Mesendoderm (in vitro differentiated cells): ENCODE results near the gene SLC44A1.
A peak's percentile ranks its signal among the peaks of the same experiment; 100 is the strongest.

ENCODE experiments used
- DNase-seq: peaks from one replicate; pipeline ENCODE4 v3.0.0; 2013
- H2AK5ac ChIP-seq: 2 replicates; pipeline ENCODE4 v1.6.1; 2013; ENCODE audit warnings: low read length, inconsistent platforms
- H2BK120ac ChIP-seq: 2 replicates; pipeline ENCODE4 v1.6.1; 2013; ENCODE audit warnings: low read depth, mild to moderate bottlenecking, low read length, moderate library complexity, mixed read lengths
- H2BK15ac ChIP-seq: replicated peaks from 2 replicates; pipeline ENCODE4 v1.6.1; 2013; ENCODE audit warnings: low read depth, mild to moderate bottlenecking, moderate library complexity
- H2BK5ac ChIP-seq: 2 replicates; pipeline ENCODE4 v1.6.1; 2013; ENCODE audit warnings: low read length, inconsistent platforms
- H3K18ac ChIP-seq: 2 replicates; pipeline ENCODE4 v1.6.1; 2013; ENCODE audit warnings: mild to moderate bottlenecking, low read length, mixed read lengths
- H3K23ac ChIP-seq: one replicate; pipeline ENCODE4 v1.6.1; 2013; ENCODE audit warnings: low read length
- H3K27ac ChIP-seq: 2 replicates; pipeline ENCODE4 v1.5.1; 2013; ENCODE audit warnings: low read depth, mild to moderate bottlenecking, inconsistent platforms, low read length, moderate library complexity
- H3K27me3 ChIP-seq: 2 replicates; pipeline ENCODE4 v1.6.1; 2013; ENCODE audit warnings: low read length, control low read depth, mild to moderate bottlenecking, inconsistent platforms; ENCODE audit not compliant: insufficient read depth, poor library complexity
- H3K36me3 ChIP-seq: 2 replicates; pipeline ENCODE4 v1.6.1; 2013; ENCODE audit warnings: low read length, inconsistent platforms; ENCODE audit not compliant: control insufficient read depth, insufficient read depth
- H3K4ac ChIP-seq: one replicate; pipeline ENCODE4 v1.6.1; 2013; ENCODE audit warnings: low read depth, mild to moderate bottlenecking, low read length, moderate library complexity
- H3K4me1 ChIP-seq: 2 replicates; pipeline ENCODE4 v1.6.1; 2013; ENCODE audit warnings: low read depth, low read length, inconsistent platforms; ENCODE audit not compliant: control insufficient read depth
- H3K4me2 ChIP-seq: 2 replicates; pipeline ENCODE4 v1.6.1; 2013; ENCODE audit warnings: low read length
- H3K4me3 ChIP-seq: 2 replicates; pipeline ENCODE4 v1.5.1; 2013; ENCODE audit warnings: mild to moderate bottlenecking, low read length
- H3K56ac ChIP-seq: one replicate; pipeline ENCODE4 v1.6.1; 2013; ENCODE audit warnings: low read length
- H3K79me1 ChIP-seq: 2 replicates; pipeline ENCODE4 v1.6.1; 2013; ENCODE audit warnings: low read length, inconsistent platforms
- H3K79me2 ChIP-seq: 2 replicates; pipeline ENCODE4 v1.6.1; 2013; ENCODE audit warnings: mild to moderate bottlenecking, low read length; ENCODE audit not compliant: control insufficient read depth, insufficient read depth
- H3K9ac ChIP-seq: 2 replicates; pipeline ENCODE4 v1.6.1; 2013; ENCODE audit warnings: low read length, inconsistent platforms
- H4K5ac ChIP-seq: one replicate; pipeline ENCODE4 v1.6.1; 2013; ENCODE audit warnings: low read length
- H4K8ac ChIP-seq: one replicate; pipeline ENCODE4 v1.6.1; 2013; ENCODE audit warnings: low read depth, mild to moderate bottlenecking, control low read depth, low read length, moderate library complexity
- WGBS: extraction: QIAGEN DNeasy Blood & Tissue Kit; methylation state at CpG from one replicate; pipeline ENCODE4 v1.1.7; 2013; ENCODE audit warnings: low lambda C conversion rate, missing lambda C conversion rate; ENCODE audit not compliant: insufficient coverage; ENCODE audit errors: extremely low coverage; 5-methylcytosine and 5-hydroxymethylcytosine counted together

SLC44A1 gene

DNA sequence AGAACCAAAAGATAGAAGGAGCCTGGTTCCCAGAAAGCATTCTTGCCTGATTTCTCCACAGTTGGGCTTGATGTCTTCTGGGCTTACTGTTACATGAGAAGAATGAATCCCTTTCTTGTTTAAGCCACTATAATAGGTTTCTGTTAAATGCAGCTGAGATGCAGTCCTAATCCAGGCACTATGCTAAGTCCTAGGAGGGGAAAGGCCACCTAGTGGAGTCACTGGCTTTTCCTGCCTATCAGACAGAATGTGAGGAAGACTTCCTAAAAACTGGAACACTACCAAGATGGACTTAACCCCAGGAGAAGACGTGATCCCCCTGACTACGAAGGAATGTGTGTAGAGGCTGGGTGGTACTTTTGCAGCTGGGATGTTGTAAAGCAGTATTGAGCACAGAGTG, 169.1 kb downstream of the SLC44A1 start:
- no peak overlapping the region for H2BK5ac ChIP-seq
- H2BK15ac ChIP-seq, result no peak overlapping the region
- H3K79me1 ChIP-seq, result no peaks in the 10 kb centered on the region
- no peak overlapping the region for H2AK5ac ChIP-seq
- H3K27ac ChIP-seq, result no peak overlapping the region
- no peak overlapping the region for H4K8ac ChIP-seq
- no peak overlapping the region for H3K4me2 ChIP-seq
- H3K4me3 ChIP-seq, result no peak overlapping the region
- H3K23ac ChIP-seq, result no peak overlapping the region
- no peak overlapping the region for H3K4ac ChIP-seq
- no peaks in the 10 kb centered on the region for H3K4me1 ChIP-seq
- peak; percentile 69 for DNase-seq
- H2BK120ac ChIP-seq, result no peak overlapping the region
- H4K5ac ChIP-seq, result no peak overlapping the region
- no peaks in the 10 kb centered on the region for H3K27me3 ChIP-seq
- no peaks in the 10 kb centered on the region for H3K36me3 ChIP-seq
- no peak overlapping the region for H3K56ac ChIP-seq
- no peak overlapping the region for H3K9ac ChIP-seq
- H3K79me2 ChIP-seq, result no peaks in the 10 kb centered on the region
- no CpG with 5 or more reads among the region's 2 CpGs for WGBS
- no peak overlapping the region for H3K18ac ChIP-seq

DNA sequence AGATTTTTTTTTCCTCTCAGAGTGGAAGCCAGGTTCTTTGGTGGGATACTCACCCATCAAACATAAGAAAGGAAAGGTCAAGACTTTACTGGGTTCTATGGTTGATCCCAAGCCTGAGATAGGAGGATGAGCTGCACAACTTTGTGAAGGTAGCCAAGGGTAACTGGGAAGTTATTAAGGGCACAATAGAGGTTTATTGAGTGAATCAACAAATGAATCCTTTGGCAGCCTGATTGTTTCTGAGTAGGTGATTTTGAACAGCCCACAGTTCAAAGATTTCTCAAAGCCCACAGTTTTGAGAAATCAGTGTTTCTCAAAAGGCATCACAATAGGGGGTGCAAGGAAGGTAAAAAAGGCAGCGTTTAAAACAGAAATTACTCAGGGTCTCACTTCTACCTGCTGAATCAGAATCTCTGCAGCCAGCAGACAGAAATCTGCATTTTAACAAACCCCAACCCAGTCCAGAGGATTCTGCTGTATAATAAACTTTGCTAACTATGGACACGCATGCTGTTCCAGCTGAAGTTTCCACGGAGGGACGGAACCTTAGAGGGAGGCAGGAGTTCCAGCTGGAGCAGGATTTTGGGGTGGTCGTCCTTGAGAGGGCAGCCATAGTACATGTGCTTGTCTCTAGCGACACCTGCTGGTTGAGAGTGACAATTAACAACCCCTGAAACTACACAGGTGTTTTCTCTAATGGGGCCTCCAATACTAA, 170.7 kb downstream of the SLC44A1 start:
- Histone ChIP-seq H3K27me3 (no peaks in the 10 kb centered on the region), H2BK120ac (no peak overlapping the region), H4K8ac (no peak overlapping the region), H2BK5ac (no peak overlapping the region), H3K4me3 (no peak overlapping the region), H3K4me2 (no peak overlapping the region), H3K18ac (no peak overlapping the region), H3K4me1 (no peaks in the 10 kb centered on the region), H3K4ac (no peak overlapping the region), H3K79me2 (no peaks in the 10 kb centered on the region), H3K23ac (no peak overlapping the region), H3K27ac (no peak overlapping the region), H3K79me1 (no peaks in the 10 kb centered on the region), H3K36me3 (no peaks in the 10 kb centered on the region), H2BK15ac (no peak overlapping the region), H4K5ac (no peak overlapping the region), H3K56ac (no peak overlapping the region), H2AK5ac (no peak overlapping the region), H3K9ac (no peak overlapping the region)
- peak; percentile 67 for DNase-seq
- WGBS, result no CpG with 5 or more reads among the region's 6 CpGs

DNA sequence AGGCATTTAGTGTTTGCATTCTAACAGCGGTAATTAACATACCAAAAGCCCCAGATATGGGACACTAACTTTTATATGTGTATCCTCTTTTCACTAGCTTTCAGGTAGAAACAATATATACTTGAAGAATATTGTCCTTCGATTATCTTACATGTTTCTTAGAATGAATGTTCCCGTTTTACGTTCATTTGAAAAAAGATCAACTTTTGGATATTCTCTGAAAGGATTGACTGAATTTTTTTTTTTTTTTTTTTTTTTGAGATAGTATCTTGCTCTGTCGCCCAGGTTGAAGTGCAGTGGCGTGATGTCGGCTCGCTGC, 171.2 kb downstream of the SLC44A1 start:
- H2BK120ac ChIP-seq, result no peak overlapping the region
- no peak overlapping the region for H4K5ac ChIP-seq
- H3K18ac ChIP-seq, result no peak overlapping the region
- H3K4me3 ChIP-seq, result no peak overlapping the region
- no peak overlapping the region for H3K27ac ChIP-seq
- H3K4ac ChIP-seq, result no peak overlapping the region
- no peaks in the 10 kb centered on the region for H3K4me1 ChIP-seq
- H3K23ac ChIP-seq, result no peak overlapping the region
- WGBS, result no CpG with 5 or more reads among the region's 8 CpGs
- H3K56ac ChIP-seq, result no peak overlapping the region
- no peak for DNase-seq
- no peaks in the 10 kb centered on the region for H3K27me3 ChIP-seq
- no peaks in the 10 kb centered on the region for H3K79me2 ChIP-seq
- no peak overlapping the region for H2BK15ac ChIP-seq
- no peak overlapping the region for H3K9ac ChIP-seq
- H3K79me1 ChIP-seq, result no peaks in the 10 kb centered on the region
- no peak overlapping the region for H2BK5ac ChIP-seq
- no peak overlapping the region for H2AK5ac ChIP-seq
- no peaks in the 10 kb centered on the region for H3K36me3 ChIP-seq
- H3K4me2 ChIP-seq, result no peak overlapping the region
- H4K8ac ChIP-seq, result no peak overlapping the region

DNA sequence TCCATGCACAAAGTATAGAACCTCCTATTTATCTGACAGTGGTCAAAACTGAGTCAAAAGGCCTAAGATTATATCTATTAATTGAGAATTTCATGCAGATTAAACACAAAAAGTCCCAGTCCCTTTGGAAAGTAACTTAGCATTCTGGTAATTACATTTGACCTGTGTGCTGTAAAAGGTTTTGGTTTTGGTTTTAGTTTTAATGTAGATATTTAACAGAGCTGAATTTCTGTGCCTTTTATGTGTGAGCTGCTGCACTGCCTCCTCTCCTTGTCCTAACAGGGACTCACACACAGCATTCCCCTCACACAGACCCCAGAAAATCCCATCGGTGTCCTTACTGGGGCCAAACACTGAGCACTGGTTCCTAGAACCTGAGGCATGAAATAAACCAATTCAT, 172.4 kb downstream of the SLC44A1 start:
- Histone ChIP-seq H2AK5ac (no peak overlapping the region), H3K4me3 (no peak overlapping the region), H2BK5ac (no peak overlapping the region), H3K4me1 (no peaks in the 10 kb centered on the region), H3K9ac (no peak overlapping the region), H3K4ac (no peak overlapping the region), H3K79me1 (no peaks in the 10 kb centered on the region), H2BK15ac (no peak overlapping the region), H3K36me3 (no peaks in the 10 kb centered on the region), H4K8ac (no peak overlapping the region), H4K5ac (no peak overlapping the region), H3K27me3 (no peaks in the 10 kb centered on the region), H3K23ac (no peak overlapping the region), H3K18ac (no peak overlapping the region), H3K79me2 (no peaks in the 10 kb centered on the region), H3K4me2 (no peak overlapping the region), H2BK120ac (no peak overlapping the region), H3K27ac (no peak overlapping the region), H3K56ac (no peak overlapping the region)
- no CpG with 5 or more reads among the region's 1 CpG for WGBS
- no peak for DNase-seq

DNA sequence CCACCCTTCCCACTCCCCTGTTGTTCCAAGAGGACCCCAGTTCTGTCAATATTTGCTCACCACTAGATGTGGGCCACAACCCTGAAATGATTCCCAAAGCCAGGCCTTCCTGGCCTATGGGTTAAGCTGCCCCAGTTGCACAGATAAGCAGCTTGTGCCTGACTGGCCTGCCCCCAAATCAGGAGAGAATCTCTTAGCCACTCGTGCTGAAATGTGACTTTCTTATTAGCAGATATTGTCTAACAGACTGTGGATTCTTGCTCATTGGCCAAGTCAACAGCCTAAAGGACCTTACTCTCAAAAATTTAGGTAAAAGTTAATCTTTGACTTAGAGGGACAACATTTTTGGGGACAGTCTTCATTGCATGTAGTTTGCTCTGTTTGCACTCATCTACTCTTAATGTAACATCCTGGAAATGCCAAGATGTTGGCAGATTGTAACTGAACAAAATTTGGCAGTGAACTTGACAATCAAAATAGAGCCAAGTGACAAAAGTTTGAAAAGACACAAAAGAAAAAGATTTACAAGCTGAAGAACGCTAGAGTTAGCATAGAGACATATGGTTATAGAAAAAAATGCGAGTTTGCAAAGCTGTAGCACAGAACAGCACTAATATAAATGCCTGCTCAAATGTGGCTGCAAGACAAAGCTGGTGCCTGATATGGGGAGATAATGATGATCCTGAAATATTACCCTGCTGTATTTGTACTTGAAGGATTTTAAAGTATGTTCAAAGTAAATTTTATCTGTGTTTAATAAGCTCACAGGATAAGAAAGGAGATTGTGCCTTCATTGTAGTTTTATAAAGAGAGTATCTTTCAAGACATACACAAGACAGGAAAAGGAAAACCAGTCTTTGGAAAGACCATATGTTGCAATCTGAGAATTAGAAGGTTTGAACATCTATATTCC, 174.4 kb downstream of the SLC44A1 start:
- no peaks in the 10 kb centered on the region for H3K27me3 ChIP-seq
- H2AK5ac ChIP-seq, result no peak overlapping the region
- H2BK5ac ChIP-seq, result no peak overlapping the region
- no peaks in the 10 kb centered on the region for H3K79me1 ChIP-seq
- no peak overlapping the region for H3K4me2 ChIP-seq
- no peak overlapping the region for H3K4me3 ChIP-seq
- H4K8ac ChIP-seq, result no peak overlapping the region
- H2BK15ac ChIP-seq, result no peak overlapping the region
- H3K36me3 ChIP-seq, result no peaks in the 10 kb centered on the region
- H4K5ac ChIP-seq, result no peak overlapping the region
- no peak overlapping the region for H3K56ac ChIP-seq
- H3K4ac ChIP-seq, result no peak overlapping the region
- no peak overlapping the region for H3K9ac ChIP-seq
- no peak overlapping the region for H3K18ac ChIP-seq
- no peak overlapping the region for H3K27ac ChIP-seq
- H3K79me2 ChIP-seq, result no peaks in the 10 kb centered on the region
- no CpG with 5 or more reads among the region's 3 CpGs for WGBS
- H3K4me1 ChIP-seq, result no peaks in the 10 kb centered on the region
- no peak overlapping the region for H3K23ac ChIP-seq
- no peak for DNase-seq
- no peak overlapping the region for H2BK120ac ChIP-seq
